Neuronal stem cell (in vitro differentiated cells): ENCODE measurements around the gene PIK3C2B.

Source experiments
- DNase-seq: peaks from one replicate; pipeline ENCODE4 v3.0.0-alpha.2; 2013; ENCODE audit warnings: low spot score
- H2AFZ ChIP-seq: one replicate; pipeline ENCODE4 v1.6.1; 2013; ENCODE audit warnings: mild to moderate bottlenecking, low read length, inconsistent platforms
- H2AK5ac ChIP-seq: 2 replicates; pipeline ENCODE4 v1.6.1; 2013; ENCODE audit warnings: low read depth, mild to moderate bottlenecking, inconsistent platforms, low read length, moderate library complexity, mixed read lengths
- H2BK120ac ChIP-seq: 2 replicates; pipeline ENCODE4 v1.6.1; 2013; ENCODE audit warnings: low read depth, mild to moderate bottlenecking, inconsistent platforms, low read length, moderate library complexity, mixed read lengths
- H2BK12ac ChIP-seq: one replicate; pipeline ENCODE4 v1.6.1; 2013; ENCODE audit warnings: low read length, inconsistent platforms
- H2BK15ac ChIP-seq: 2 replicates; pipeline ENCODE4 v1.6.1; 2013; ENCODE audit warnings: mild to moderate bottlenecking, low read length, inconsistent platforms, mixed read lengths
- H2BK5ac ChIP-seq: one replicate; pipeline ENCODE4 v1.6.1; 2013; ENCODE audit warnings: inconsistent platforms, mild to moderate bottlenecking, low read length, moderate library complexity
- H3K14ac ChIP-seq: one replicate; pipeline ENCODE4 v1.6.1; 2013; ENCODE audit warnings: low read length, inconsistent platforms
- H3K18ac ChIP-seq: 2 replicates; pipeline ENCODE4 v1.6.1; 2013; ENCODE audit warnings: low read length, inconsistent platforms
- H3K23ac ChIP-seq: 2 replicates; pipeline ENCODE4 v1.6.1; 2013; ENCODE audit warnings: low read depth, mild to moderate bottlenecking, mixed read lengths, low read length, inconsistent platforms; ENCODE audit not compliant: poor library complexity
- H3K27ac ChIP-seq: replicated peaks from 3 replicates; pipeline ENCODE4 v1.5.1; 2013; ENCODE audit warnings: low read length, inconsistent platforms
- H3K27me3 ChIP-seq, 3 experiments: 2 replicates each; pipeline ENCODE4 v1.6.1; 2013; ENCODE audit warnings: low read length in 3 of 3, mild to moderate bottlenecking in 2 of 3, inconsistent platforms in 1 of 3, low read depth in 1 of 3, mixed read lengths in 1 of 3, moderate library complexity in 1 of 3; ENCODE audit not compliant: control insufficient read depth in 3 of 3, insufficient read depth in 3 of 3
- H3K36me3 ChIP-seq, 2 donors: replicated peaks in 1 of 2; 2 replicates each; pipeline ENCODE4 v1.6.1; 2013; ENCODE audit warnings: low read length in 2 of 2; ENCODE audit not compliant: control insufficient read depth in 2 of 2, insufficient read depth in 2 of 2
- H3K4ac ChIP-seq: 2 replicates; pipeline ENCODE4 v1.6.1; 2013; ENCODE audit warnings: inconsistent platforms, mild to moderate bottlenecking, low read length, moderate library complexity
- H3K4me1 ChIP-seq, 2 donors: 1 replicate in 1 of 2; 2 replicates in 1 of 2; pipeline ENCODE4 v1.6.1; 2013; ENCODE audit warnings: low read length in 2 of 2, low read depth in 1 of 2; ENCODE audit not compliant: control insufficient read depth in 2 of 2, insufficient read depth in 1 of 2
- H3K4me2 ChIP-seq: one replicate; pipeline ENCODE4 v1.6.1; 2013; ENCODE audit warnings: mild to moderate bottlenecking, low read length, inconsistent platforms; ENCODE audit not compliant: insufficient read depth, poor library complexity, severe bottlenecking
- H3K4me3 ChIP-seq, 2 donors: 2 replicates each; pipeline ENCODE4 v1.5.1; 2013; ENCODE audit warnings: low read length in 2 of 2, mild to moderate bottlenecking in 2 of 2, inconsistent platforms in 1 of 2, moderate library complexity in 1 of 2
- H3K79me1 ChIP-seq: one replicate; pipeline ENCODE4 v1.6.1; 2013; ENCODE audit warnings: low read depth, mild to moderate bottlenecking, inconsistent platforms, low read length, moderate library complexity
- H3K9ac ChIP-seq: one replicate; pipeline ENCODE4 v1.6.1; 2013; ENCODE audit warnings: mild to moderate bottlenecking, low read depth, low read length, inconsistent platforms; ENCODE audit not compliant: poor library complexity
- H3K9me3 ChIP-seq, 2 donors: replicated peaks in 1 of 2; 2 replicates each; pipeline versions ENCODE3 to v1.6.1; 2013; ENCODE audit warnings: low read length in 2 of 2, mild to moderate bottlenecking in 2 of 2, inconsistent platforms in 1 of 2, low read depth in 1 of 2, mixed read lengths in 1 of 2, moderate library complexity in 1 of 2; ENCODE audit not compliant: control insufficient read depth in 2 of 2, insufficient read depth in 1 of 2
- H4K8ac ChIP-seq: one replicate; pipeline ENCODE4 v1.6.1; 2013; ENCODE audit warnings: low read depth, mild to moderate bottlenecking, inconsistent platforms, low read length, moderate library complexity
- H4K91ac ChIP-seq: one replicate; pipeline ENCODE4 v1.6.1; 2013; ENCODE audit warnings: low read length, low read depth, mild to moderate bottlenecking, inconsistent platforms; ENCODE audit not compliant: poor library complexity
- WGBS, 2 donors: extraction: QIAGEN DNeasy Blood & Tissue Kit; methylation state at CpG; one replicate each; pipeline ENCODE4 v1.1.7; 2013; ENCODE audit warnings: missing lambda C conversion rate in 2 of 2, mixed read lengths in 1 of 2; ENCODE audit not compliant: insufficient read length in 2 of 2, insufficient replicate concordance in 1 of 2; ENCODE audit errors: extremely low coverage in 2 of 2; 5-methylcytosine and 5-hydroxymethylcytosine counted together

Gene PIK3C2B

DNA sequence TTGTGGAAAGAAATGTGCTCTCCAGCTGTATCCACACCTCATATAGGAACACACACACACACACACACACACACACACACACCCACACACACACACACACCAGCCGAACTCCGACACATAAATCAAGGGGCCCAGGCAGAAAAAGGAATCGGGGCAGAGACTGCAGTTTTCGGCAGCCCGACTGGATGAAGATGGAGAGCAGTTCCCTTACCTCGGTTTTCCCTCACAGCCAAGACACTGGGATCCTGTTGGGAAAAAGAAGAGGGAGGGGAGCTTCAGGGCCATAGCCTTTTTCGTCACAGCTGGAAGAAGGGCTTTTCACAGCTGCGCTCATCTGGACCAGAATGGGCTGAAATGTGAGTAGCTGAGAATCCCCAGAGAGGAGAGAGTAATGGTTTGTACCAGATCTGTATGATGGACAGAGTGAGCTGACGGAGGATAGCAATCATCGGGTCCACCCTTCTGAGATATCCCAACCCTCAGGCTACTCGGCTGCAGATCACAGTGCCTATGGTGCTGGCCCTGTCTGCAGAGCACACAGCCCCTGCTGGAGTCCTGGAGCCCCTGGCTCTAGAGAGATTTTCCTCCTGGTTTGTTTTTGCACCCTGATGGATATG, 37.7 kb downstream of the PIK3C2B start:
- no CpG with 5 or more reads among the region's 11 CpGs for WGBS, 2 donors
- H2BK5ac ChIP-seq = no peak overlapping the region
- H3K9me3 ChIP-seq = no peaks in the 10 kb centered on the region
- peaks cover 36 to 37% of the 10 kb centered on the region in 2 donors for H3K4me1 ChIP-seq
- no peak overlapping the region for H2BK15ac ChIP-seq
- H3K27ac ChIP-seq = peak overlapping the region; percentile 51
- H2BK12ac ChIP-seq = no peak overlapping the region
- no peak overlapping the region for H3K4me3 ChIP-seq
- H3K23ac ChIP-seq = no peak overlapping the region
- H2BK120ac ChIP-seq = no peak overlapping the region
- H4K91ac ChIP-seq = no peak overlapping the region
- no peaks in the 10 kb centered on the region for H3K27me3 ChIP-seq
- peak overlapping the region; percentile 50 for H3K18ac ChIP-seq
- H3K9ac ChIP-seq = no peak overlapping the region
- peaks cover 15 to 77% of the 10 kb centered on the region in 2 donors for H3K36me3 ChIP-seq
- no peak overlapping the region for H3K14ac ChIP-seq
- no peak overlapping the region for H2AK5ac ChIP-seq
- H4K8ac ChIP-seq = no peak overlapping the region
- no peak overlapping the region for H3K4ac ChIP-seq
- no peak overlapping the region for H2AFZ ChIP-seq
- no peak overlapping the region for H3K4me2 ChIP-seq
- no peak for DNase-seq
- peaks cover 2% of the 10 kb centered on the region for H3K79me1 ChIP-seq

DNA sequence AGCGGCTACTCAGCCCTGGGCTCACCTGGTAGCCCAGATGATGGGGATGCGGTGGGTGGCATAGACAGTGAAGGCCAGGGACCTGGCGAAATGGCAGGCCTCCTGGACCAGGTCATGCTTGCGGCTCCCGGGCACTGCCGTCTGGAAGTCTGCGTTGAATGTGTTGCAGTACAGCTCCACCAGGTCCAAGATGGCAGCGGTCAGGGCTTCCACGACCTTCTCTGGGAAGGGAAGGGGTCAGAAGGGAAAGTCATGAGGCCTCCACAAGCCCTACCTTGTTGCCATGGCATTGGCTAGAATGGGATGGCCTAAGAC, 38.8 kb downstream of the PIK3C2B start:
- Histone ChIP-seq H3K79me1 (peaks cover 2% of the 10 kb centered on the region), H3K27me3 (no peaks in the 10 kb centered on the region), H2AK5ac (peak overlapping the region; percentile 100), H2AFZ (no peak overlapping the region), H4K8ac (peak overlapping the region; percentile 73), H3K23ac (peak overlapping the region; percentile 70), H2BK5ac (peak overlapping the region; percentile 99), H3K4me2 (peak overlapping the region; percentile 40), H3K14ac (peak overlapping the region; percentile 92), H3K4ac (peak overlapping the region; percentile 86), H3K9ac (peak overlapping the region; percentile 74), H4K91ac (peak overlapping the region; percentile 99), H2BK12ac (peak overlapping the region; percentile 97), H2BK15ac (peak overlapping the region; percentile 90), H3K27ac (peak overlapping the region; percentile 97), H3K18ac (peak overlapping the region; percentile 98), H3K36me3 (peaks cover 18 to 77% of the 10 kb centered on the region in 2 donors), H3K9me3 (no peaks in the 10 kb centered on the region), H2BK120ac (peak overlapping the region; percentile 97), H3K4me1 (peaks cover 37 to 41% of the 10 kb centered on the region in 2 donors), H3K4me3 (no peak overlapping the region)
- no CpG with 5 or more reads among the region's 9 CpGs for WGBS, 2 donors
- no peak for DNase-seq

DNA sequence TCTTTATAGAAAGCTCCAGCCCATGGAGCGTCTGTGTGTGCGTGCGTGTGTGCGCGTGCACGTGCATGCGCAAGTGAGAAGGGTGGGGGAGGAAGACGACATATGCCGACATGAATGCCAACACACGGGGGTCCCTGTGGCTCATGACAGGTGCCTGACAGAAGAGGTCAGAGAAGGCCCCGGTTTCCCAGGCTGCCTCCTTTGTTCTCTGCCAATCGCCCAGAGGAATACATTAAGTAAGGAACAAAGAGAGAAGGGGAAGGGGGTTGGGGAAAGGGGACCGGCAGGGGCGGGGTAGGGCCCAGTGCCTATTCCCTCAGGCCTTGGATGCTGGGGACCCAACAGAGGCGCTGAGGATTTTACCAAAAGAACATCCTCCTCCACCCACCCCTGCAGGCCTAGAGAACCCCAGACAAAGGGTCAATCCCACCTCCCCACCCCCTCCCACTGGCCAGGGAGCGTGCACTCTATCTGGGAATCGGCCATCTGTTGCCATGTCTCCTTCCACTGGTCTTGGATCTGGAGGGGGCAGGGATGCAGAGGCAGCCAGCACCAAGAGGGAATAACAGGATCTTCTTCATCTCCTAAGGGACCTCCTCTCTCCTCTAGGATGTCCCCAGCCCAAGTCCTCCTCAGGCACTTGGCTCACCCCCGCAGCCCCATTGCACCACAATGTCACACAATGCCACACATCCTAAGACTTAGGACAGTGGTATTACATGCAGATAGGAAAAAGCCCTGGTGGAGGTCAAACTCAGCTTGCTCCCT, 39.4 kb downstream of the PIK3C2B start:
- Histone ChIP-seq H4K91ac (peak overlapping the region; percentile 99), H3K9ac (peak overlapping the region; percentile 74), H2BK120ac (peak overlapping the region; percentile 97), H3K4me2 (peak overlapping the region; percentile 40), H3K27ac (peak overlapping the region; percentile 97), H3K36me3 (peaks cover 15 to 77% of the 10 kb centered on the region in 2 donors), H3K23ac (peak overlapping the region; percentile 70), H3K4me3 (no peak overlapping the region), H2AK5ac (peak overlapping the region; percentile 100), H2BK5ac (peak overlapping the region; percentile 99), H3K14ac (peak overlapping the region; percentile 92), H2AFZ (peak overlapping the region; percentile 31), H4K8ac (peak overlapping the region; percentile 73), H3K79me1 (peaks cover 2% of the 10 kb centered on the region), H2BK12ac (peak overlapping the region; percentile 97), H3K4me1 (peaks cover 37 to 46% of the 10 kb centered on the region in 2 donors), H3K9me3 (no peaks in the 10 kb centered on the region), H3K4ac (peak overlapping the region; percentile 86), H3K27me3 (no peaks in the 10 kb centered on the region), H2BK15ac (peak overlapping the region; percentile 90), H3K18ac (peak overlapping the region; percentile 98)
- no CpG with 5 or more reads among the region's 18 CpGs for WGBS, 2 donors
- DNase-seq = peak; percentile 95

DNA sequence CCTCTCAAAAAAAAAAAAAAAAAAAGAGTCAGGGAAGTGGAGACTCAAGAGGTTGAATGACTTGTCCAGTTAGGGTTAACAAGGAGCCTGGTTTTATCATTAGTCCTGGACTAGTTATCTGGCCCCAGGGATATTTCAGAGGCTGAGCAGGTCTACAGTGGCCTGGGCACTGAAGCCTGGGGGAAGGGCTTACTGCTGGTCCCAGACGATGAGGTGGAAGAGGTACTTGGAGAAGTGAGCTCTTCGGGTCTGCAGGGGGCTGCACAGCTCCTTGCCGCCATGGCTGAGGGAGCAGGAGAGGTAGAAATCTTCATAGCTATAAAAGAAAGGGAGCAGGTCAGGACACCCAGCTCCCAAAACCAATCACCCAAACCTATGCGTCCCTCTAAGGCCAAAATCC, 40.1 kb downstream of the PIK3C2B start:
- Histone ChIP-seq H3K4me2 (no peak overlapping the region), H3K4me3 (no peak overlapping the region), H3K79me1 (peaks cover 2% of the 10 kb centered on the region), H3K36me3 (peaks cover 14 to 77% of the 10 kb centered on the region in 2 donors), H2BK120ac (no peak overlapping the region), H3K27me3 (no peaks in the 10 kb centered on the region), H2AFZ (peak overlapping the region; percentile 31), H3K14ac (no peak overlapping the region), H3K9ac (no peak overlapping the region), H3K9me3 (no peaks in the 10 kb centered on the region), H4K8ac (no peak overlapping the region), H3K4ac (no peak overlapping the region), H2BK12ac (no peak overlapping the region), H2BK15ac (no peak overlapping the region), H4K91ac (no peak overlapping the region), H2AK5ac (no peak overlapping the region), H3K4me1 (peaks cover 37 to 45% of the 10 kb centered on the region in 2 donors), H3K23ac (no peak overlapping the region), H3K27ac (peak overlapping the region; percentile 86), H2BK5ac (peak overlapping the region; percentile 25), H3K18ac (peak overlapping the region; percentile 31)
- no CpG with 5 or more reads among the region's 4 CpGs for WGBS, 2 donors
- no peak for DNase-seq
